H1 (cell line): ENCODE results near the gene CCDC18.

ENCODE experiments used
- TAF1 ChIP-seq: IDR thresholded peaks from 2 replicates; pipeline ENCODE4 v1.6.1; 2011; ENCODE audit warnings: mild to moderate bottlenecking, low read depth, low read length
- TF ChIP-seq, protein P1 (sequence below), 3 experiments: IDR thresholded peaks; 1 replicate in 2 of 3; 2 replicates in 1 of 3; pipeline versions ENCODE4 v1.5.1 to v1.6.1; 2011; ENCODE audit warnings: low read length in 3 of 3, mild to moderate bottlenecking in 3 of 3, inconsistent platforms in 2 of 3, low read depth in 1 of 3, moderate library complexity in 1 of 3; ENCODE audit not compliant: insufficient read depth in 1 of 3; ENCODE audit errors: control extremely low read depth in 1 of 3

DNA sequence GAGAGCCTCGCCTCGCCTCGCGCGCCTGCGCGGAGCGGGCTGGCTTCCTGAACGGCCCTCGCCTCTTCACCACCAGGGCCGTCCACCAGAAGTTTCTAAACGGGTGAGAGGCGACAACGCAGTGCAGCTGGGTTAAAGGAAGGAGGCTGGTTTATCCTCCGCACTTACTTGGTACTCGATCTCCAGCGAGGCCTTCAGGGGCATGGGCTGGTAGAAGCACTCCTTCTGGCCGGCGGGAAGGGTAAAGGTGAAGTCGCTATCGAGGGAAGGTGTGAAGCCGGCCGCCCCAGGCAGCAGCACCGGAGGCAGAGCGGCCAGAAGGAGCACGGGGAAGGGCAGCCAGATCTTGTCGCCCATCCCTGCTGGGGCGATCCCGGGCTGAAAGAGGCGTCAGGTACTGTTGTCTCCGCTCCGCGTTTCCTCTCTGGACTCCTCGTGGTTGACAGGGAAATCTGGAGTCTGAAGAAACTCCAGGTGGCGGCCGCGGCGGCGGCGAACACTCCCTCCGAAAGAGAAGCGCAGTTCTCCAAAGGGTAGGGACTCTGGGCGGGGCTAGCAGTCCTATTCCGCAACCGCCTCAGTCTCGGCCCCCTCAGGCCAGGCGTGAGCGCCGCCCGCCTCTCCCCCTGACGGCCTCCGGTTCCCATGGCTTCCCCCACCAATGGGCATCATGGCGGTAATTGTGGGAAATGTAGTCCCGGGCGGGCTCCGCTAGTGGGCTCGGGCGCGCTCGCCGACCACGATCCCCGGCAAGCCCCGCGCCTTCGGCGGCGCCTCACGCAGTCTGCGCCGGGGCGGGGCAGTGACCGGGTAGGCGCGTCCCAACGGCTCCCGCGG, 420 bp upstream of the CCDC18 start, which contains the start of gene TMED5:
- TF ChIP-seq, protein P1, sequence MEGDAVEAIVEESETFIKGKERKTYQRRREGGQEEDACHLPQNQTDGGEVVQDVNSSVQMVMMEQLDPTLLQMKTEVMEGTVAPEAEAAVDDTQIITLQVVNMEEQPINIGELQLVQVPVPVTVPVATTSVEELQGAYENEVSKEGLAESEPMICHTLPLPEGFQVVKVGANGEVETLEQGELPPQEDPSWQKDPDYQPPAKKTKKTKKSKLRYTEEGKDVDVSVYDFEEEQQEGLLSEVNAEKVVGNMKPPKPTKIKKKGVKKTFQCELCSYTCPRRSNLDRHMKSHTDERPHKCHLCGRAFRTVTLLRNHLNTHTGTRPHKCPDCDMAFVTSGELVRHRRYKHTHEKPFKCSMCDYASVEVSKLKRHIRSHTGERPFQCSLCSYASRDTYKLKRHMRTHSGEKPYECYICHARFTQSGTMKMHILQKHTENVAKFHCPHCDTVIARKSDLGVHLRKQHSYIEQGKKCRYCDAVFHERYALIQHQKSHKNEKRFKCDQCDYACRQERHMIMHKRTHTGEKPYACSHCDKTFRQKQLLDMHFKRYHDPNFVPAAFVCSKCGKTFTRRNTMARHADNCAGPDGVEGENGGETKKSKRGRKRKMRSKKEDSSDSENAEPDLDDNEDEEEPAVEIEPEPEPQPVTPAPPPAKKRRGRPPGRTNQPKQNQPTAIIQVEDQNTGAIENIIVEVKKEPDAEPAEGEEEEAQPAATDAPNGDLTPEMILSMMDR (IDR thresholded peaks at IDR 0.05; ENCODE audit: control extremely low read depth in 1 of 3, insufficient read depth in 1 of 3, low read depth in 1 of 3, low read length in 3 of 3), result peak in 2 of 3 experiments; percentile 3 to 7; a peak in 1 of 4 replicates
- peak; percentile 67 for TF ChIP-seq TAF1
